ENCODE data around the gene GJA9. TPM values are rescaled to one million over a fixed set of nuclear protein-coding genes. Genes with fewer than 3 reads are reported as not detected.
"Not testable (repeated sequence)": the region's sequence is repeated elsewhere in the genome, so short reads cannot be mapped to it uniquely, and the experiment has no call there.

Gene GJA9
- total RNA-seq = not detected

- intact Hi-C loops (cut with micrococcal nuclease) = no loop called here
- Mint-ChIP-seq H3K9me3 (no peaks in the 10 kb centered on the region), H3K4me1 (ENCODE audit: low read depth) (no peaks in the 10 kb centered on the region), H3K4me3 (no peak within 1 kb of the TSS), H3K27me3 (ENCODE audit: low read depth) (no peaks in the 10 kb centered on the region), H3K27ac (no peak within 1 kb of the TSS), H3K36me3 (ENCODE audit: low read depth) (no peaks in the 10 kb centered on the region)
- DNase-seq = no peak
- CTCF ChIA-PET = interaction anchor here (1.0 kb wide), 1 partner anchor 160 kb away, joined by 3 read pairs; no protein-coding TSS in a partner anchor
Measured at GRCh38 chr1:38881487-38881886, at the start of gene GJA9. GJA9 (minus strand) TSS chr1:38881587; CDS start chr1:38876098, 5,489 bp downstream.

GRCh38 chr1:38929476-38929875, 48.1 kb upstream of the GJA9 start:
- Mint-ChIP-seq H3K4me1 (ENCODE audit: low read depth) (no peaks in the 10 kb centered on the region), H3K27me3 (ENCODE audit: low read depth) (no peaks in the 10 kb centered on the region), H3K4me3 (no peak overlapping the region), H3K36me3 (ENCODE audit: low read depth) (no peaks in the 10 kb centered on the region), H3K9me3 (no peaks in the 10 kb centered on the region), H3K27ac (no peak overlapping the region)
- DNase-seq = no peak
- intact Hi-C loops (cut with micrococcal nuclease) = no loop called here
- CTCF ChIA-PET = interaction anchor here (0.6 to 1.0 kb wide), 2 partner anchors 47 to 55 kb away, joined by 3 read pairs; no protein-coding TSS in a partner anchor

GRCh38 chr1:38929054-38929453, 47.7 kb upstream of the GJA9 start:
- Mint-ChIP-seq H3K36me3 (ENCODE audit: low read depth) (no peaks in the 10 kb centered on the region), H3K4me1 (ENCODE audit: low read depth) (no peaks in the 10 kb centered on the region), H3K27me3 (ENCODE audit: low read depth) (no peaks in the 10 kb centered on the region), H3K4me3 (no peak overlapping the region), H3K9me3 (no peaks in the 10 kb centered on the region), H3K27ac (no peak overlapping the region)
- DNase-seq = no peak
- CTCF ChIA-PET = no interaction called here
- intact Hi-C loops (cut with micrococcal nuclease) = no loop called here

- no peak overlapping the region for H3K27ac Mint-ChIP-seq
- H3K4me1 Mint-ChIP-seq (ENCODE audit: low read depth) = peaks cover 2% of the 10 kb centered on the region
- H3K4me3 Mint-ChIP-seq = no peak overlapping the region
- CTCF ChIA-PET = no interaction called here
- H3K36me3 Mint-ChIP-seq (ENCODE audit: low read depth) = no peaks in the 10 kb centered on the region
- intact Hi-C loops (cut with micrococcal nuclease) = no loop called here
- H3K27me3 Mint-ChIP-seq (ENCODE audit: low read depth) = no peaks in the 10 kb centered on the region
- no peak for DNase-seq
- no peaks in the 10 kb centered on the region for H3K9me3 Mint-ChIP-seq
Measured at GRCh38 chr1:38926091-38926490, 44.7 kb upstream of the GJA9 start.

GRCh38 chr1:38925391-38925790, 44.0 kb upstream of the GJA9 start:
- CTCF ChIA-PET = no interaction called here
- no peaks in the 10 kb centered on the region for H3K36me3 Mint-ChIP-seq (ENCODE audit: low read depth)
- H3K4me3 Mint-ChIP-seq = no peak overlapping the region
- no peak overlapping the region for H3K27ac Mint-ChIP-seq
- no peaks in the 10 kb centered on the region for H3K27me3 Mint-ChIP-seq (ENCODE audit: low read depth)
- peaks cover 2% of the 10 kb centered on the region for H3K4me1 Mint-ChIP-seq (ENCODE audit: low read depth)
- no peak for DNase-seq
- intact Hi-C loops (cut with micrococcal nuclease) = no loop called here
- no peaks in the 10 kb centered on the region for H3K9me3 Mint-ChIP-seq

GRCh38 chr1:38923607-38924006, 42.2 kb upstream of the GJA9 start:
- no peak for DNase-seq
- H3K4me1 Mint-ChIP-seq (ENCODE audit: low read depth) = peaks cover 2% of the 10 kb centered on the region
- H3K27me3 Mint-ChIP-seq (ENCODE audit: low read depth) = no peaks in the 10 kb centered on the region
- H3K27ac Mint-ChIP-seq = no peak overlapping the region
- H3K9me3 Mint-ChIP-seq = no peaks in the 10 kb centered on the region
- CTCF ChIA-PET = no interaction called here
- intact Hi-C loops (cut with micrococcal nuclease) = no loop called here
- no peaks in the 10 kb centered on the region for H3K36me3 Mint-ChIP-seq (ENCODE audit: low read depth)
- H3K4me3 Mint-ChIP-seq = no peak overlapping the region

- DNase-seq = no peak
- CTCF ChIA-PET = no interaction called here
- Mint-ChIP-seq H3K4me3 (no peak overlapping the region), H3K4me1 (ENCODE audit: low read depth) (peaks cover 2% of the 10 kb centered on the region), H3K9me3 (no peaks in the 10 kb centered on the region), H3K27me3 (ENCODE audit: low read depth) (no peaks in the 10 kb centered on the region), H3K27ac (no peak overlapping the region), H3K36me3 (ENCODE audit: low read depth) (no peaks in the 10 kb centered on the region)
- intact Hi-C loops (cut with micrococcal nuclease) = no loop called here
Measured at GRCh38 chr1:38919130-38919529, 37.7 kb upstream of the GJA9 start.

GRCh38 chr1:38918568-38918967, 37.2 kb upstream of the GJA9 start:
- CTCF ChIA-PET = no interaction called here
- H3K27me3 Mint-ChIP-seq (ENCODE audit: low read depth) = no peaks in the 10 kb centered on the region
- H3K27ac Mint-ChIP-seq = no peak overlapping the region
- no peak overlapping the region for H3K4me3 Mint-ChIP-seq
- no peaks in the 10 kb centered on the region for H3K36me3 Mint-ChIP-seq (ENCODE audit: low read depth)
- DNase-seq = no peak
- H3K9me3 Mint-ChIP-seq = no peaks in the 10 kb centered on the region
- H3K4me1 Mint-ChIP-seq (ENCODE audit: low read depth) = no peaks in the 10 kb centered on the region
- intact Hi-C loops (cut with micrococcal nuclease) = no loop called here

- H3K36me3 Mint-ChIP-seq (ENCODE audit: low read depth) = no peaks in the 10 kb centered on the region
- no peak overlapping the region for H3K27ac Mint-ChIP-seq
- intact Hi-C loops (cut with micrococcal nuclease) = no loop called here
- no peaks in the 10 kb centered on the region for H3K27me3 Mint-ChIP-seq (ENCODE audit: low read depth)
- H3K4me1 Mint-ChIP-seq (ENCODE audit: low read depth) = no peaks in the 10 kb centered on the region
- no peaks in the 10 kb centered on the region for H3K9me3 Mint-ChIP-seq
- CTCF ChIA-PET = no interaction called here
- H3K4me3 Mint-ChIP-seq = no peak overlapping the region
- DNase-seq = no peak
Measured at GRCh38 chr1:38917772-38918171, 36.4 kb upstream of the GJA9 start.

- H3K4me1 Mint-ChIP-seq (ENCODE audit: low read depth) = no peaks in the 10 kb centered on the region
- intact Hi-C loops (cut with micrococcal nuclease) = no loop called here
- H3K9me3 Mint-ChIP-seq = no peaks in the 10 kb centered on the region
- H3K27ac Mint-ChIP-seq = no peak overlapping the region
- CTCF ChIA-PET = no interaction called here
- H3K27me3 Mint-ChIP-seq (ENCODE audit: low read depth) = no peaks in the 10 kb centered on the region
- no peaks in the 10 kb centered on the region for H3K36me3 Mint-ChIP-seq (ENCODE audit: low read depth)
- H3K4me3 Mint-ChIP-seq = no peak overlapping the region
- no peak for DNase-seq
Measured at GRCh38 chr1:38917337-38917736, 36.0 kb upstream of the GJA9 start.

- Mint-ChIP-seq H3K4me1 (ENCODE audit: low read depth) (no peaks in the 10 kb centered on the region), H3K9me3 (no peaks in the 10 kb centered on the region), H3K36me3 (ENCODE audit: low read depth) (no peaks in the 10 kb centered on the region), H3K27me3 (ENCODE audit: low read depth) (no peaks in the 10 kb centered on the region), H3K4me3 (no peak overlapping the region), H3K27ac (no peak overlapping the region)
- CTCF ChIA-PET = no interaction called here
- DNase-seq = no peak
- intact Hi-C loops (cut with micrococcal nuclease) = no loop called here
Measured at GRCh38 chr1:38915352-38915948, 34.1 kb upstream of the GJA9 start.

- H3K36me3 Mint-ChIP-seq (ENCODE audit: low read depth); DNase-seq; H3K4me3 Mint-ChIP-seq; H3K9me3 Mint-ChIP-seq; H3K27me3 Mint-ChIP-seq (ENCODE audit: low read depth); H3K4me1 Mint-ChIP-seq (ENCODE audit: low read depth); CTCF ChIA-PET; H3K27ac Mint-ChIP-seq; intact Hi-C loops (cut with micrococcal nuclease): not testable (repeated sequence)
Measured at GRCh38 chr1:38914908-38915307, 33.5 kb upstream of the GJA9 start.

- H3K4me3 Mint-ChIP-seq = no peak overlapping the region
- H3K27me3 Mint-ChIP-seq (ENCODE audit: low read depth) = no peaks in the 10 kb centered on the region
- no peak overlapping the region for H3K27ac Mint-ChIP-seq
- H3K9me3 Mint-ChIP-seq = peaks cover 4% of the 10 kb centered on the region
- no peaks in the 10 kb centered on the region for H3K4me1 Mint-ChIP-seq (ENCODE audit: low read depth)
- intact Hi-C loops (cut with micrococcal nuclease) = no loop called here
- H3K36me3 Mint-ChIP-seq (ENCODE audit: low read depth) = no peaks in the 10 kb centered on the region
- CTCF ChIA-PET = no interaction called here
- no peak for DNase-seq
Measured at GRCh38 chr1:38908821-38909220, 27.4 kb upstream of the GJA9 start.

GRCh38 chr1:38905985-38906384, 24.6 kb upstream of the GJA9 start:
- CTCF ChIA-PET = no interaction called here
- Mint-ChIP-seq H3K4me1 (ENCODE audit: low read depth) (no peaks in the 10 kb centered on the region), H3K9me3 (peaks cover 4% of the 10 kb centered on the region), H3K27me3 (ENCODE audit: low read depth) (no peaks in the 10 kb centered on the region), H3K27ac (no peak overlapping the region), H3K4me3 (no peak overlapping the region), H3K36me3 (ENCODE audit: low read depth) (no peaks in the 10 kb centered on the region)
- intact Hi-C loops (cut with micrococcal nuclease) = no loop called here
- DNase-seq = no peak

Measured in activated naive CD4-positive, alpha-beta T cell treated with anti-CD3 and anti-CD28 coated beads for 36 hours (primary cell).